Lower leg skin (tissue), 4 donors: ENCODE results near the gene SHROOM2. TPM values are rescaled to one million over a fixed set of nuclear protein-coding genes. Genes with fewer than 3 reads are reported as not detected.
A peak's percentile ranks its signal among the peaks of the same experiment; 100 is the strongest.

Experiments used
- DNase-seq, 2 donors: peaks; one replicate each; pipeline ENCODE4 v3.0.0-alpha.2; 2019; ENCODE audit warnings: low spot score in 2 of 2
- H3K4me3 ChIP-seq: fragments of 200-600 bp; sonication (generic); 2 replicates; pipeline ENCODE4 v1.5.1; 2017; ENCODE audit warnings: mild to moderate bottlenecking, low read depth; ENCODE audit not compliant: poor library complexity, severe bottlenecking
- CTCF ChIP-seq, 3 donors: fragments of 450-650 bp; IDR thresholded peaks; one replicate each; pipeline ENCODE4 v1.5.1; 2016; ENCODE audit warnings: antibody characterized with exemption in 3 of 3, mild to moderate bottlenecking in 3 of 3, moderate library complexity in 2 of 3
- POLR2A ChIP-seq, 2 donors: fragments of 450-650 bp; IDR thresholded peaks; one replicate each; pipeline ENCODE4 v1.6.1; 2016 to 2017; ENCODE audit warnings: antibody characterized with exemption in 2 of 2, mild to moderate bottlenecking in 1 of 2, moderate library complexity in 1 of 2
- WGBS, 2 donors: methylation state at CpG; one replicate each; pipeline ENCODE4 v1.1.5; 2018; 5-methylcytosine and 5-hydroxymethylcytosine counted together
- intact Hi-C: fragments of 100-400 bp; cut with DNase I; formaldehyde crosslinking; loops from one replicate; pipeline ENCODE4 v1.15.0; 2023; ENCODE audit warnings: low total_unique reads
- total RNA-seq, 4 donors: library from RNA; depleted of rRNA; stranded (reverse); fragments of >200 nt; gene quantifications; one replicate each; pipeline ENCODE4 v1.1.0, GENCODE V29; 2016

SHROOM2 gene
- total RNA-seq, 4 donors from 2014 or later: 7.4 to 9.6 (median 8.6) TPM

- H3K4me3 ChIP-seq: no peak overlapping the region
- no peak for DNase-seq
- 85 to 94% methylated on average over 2 of the region's 2 CpGs for WGBS, 2 donors
- TF ChIP-seq POLR2A (IDR thresholded peaks at IDR 0.05): no peak
- intact Hi-C loops: no loop called here
These were observed 167.2 kb downstream of the SHROOM2 start for GRCh38 chrX:9953396-9953795.

GRCh38 chrX:9955506-9955905, 169.3 kb downstream of the SHROOM2 start:
- 84 to 89% methylated on average over 6 of the region's 6 CpGs for WGBS, 2 donors
- no peak overlapping the region for H3K4me3 ChIP-seq
- intact Hi-C loops: no loop called here
- DNase-seq: no peak
- TF ChIP-seq CTCF (IDR thresholded peaks at IDR 0.05) (no peak), POLR2A (IDR thresholded peaks at IDR 0.05) (no peak)

GRCh38 chrX:9957743-9958142, 171.5 kb downstream of the SHROOM2 start:
- intact Hi-C loops: no loop called here
- no peak for DNase-seq
- H3K4me3 ChIP-seq: no peak overlapping the region
- no peak for TF ChIP-seq POLR2A (IDR thresholded peaks at IDR 0.05)
- TF ChIP-seq CTCF (IDR thresholded peaks at IDR 0.05): no peak
- 81 to 92% methylated on average over 9 of the region's 9 CpGs for WGBS, 2 donors

GRCh38 chrX:9958183-9958582, 172.0 kb downstream of the SHROOM2 start:
- DNase-seq: no peak
- intact Hi-C loops: no loop called here
- WGBS, 2 donors: 87 to 91% methylated on average over 5 of the region's 5 CpGs
- H3K4me3 ChIP-seq: no peak overlapping the region
- TF ChIP-seq CTCF (IDR thresholded peaks at IDR 0.05) (no peak), POLR2A (IDR thresholded peaks at IDR 0.05) (no peak)

- no peak for TF ChIP-seq POLR2A (IDR thresholded peaks at IDR 0.05)
- no peak for TF ChIP-seq CTCF (IDR thresholded peaks at IDR 0.05)
- intact Hi-C loops: no loop called here
- no peak overlapping the region for H3K4me3 ChIP-seq
- WGBS, 2 donors: 79 to 89% methylated on average over 5 of the region's 5 CpGs
- DNase-seq: no peak
These were observed 175.5 kb downstream of the SHROOM2 start for GRCh38 chrX:9961750-9962149.

GRCh38 chrX:9966775-9967408, 180.7 kb downstream of the SHROOM2 start, which contains the start of gene CLDN34:
TSS of gene CLDN34 (plus strand) at chrX:9967358. CDS start at chrX:9967358, 0 bp downstream.
- TF ChIP-seq POLR2A (IDR thresholded peaks at IDR 0.05) (no peak), CTCF (IDR thresholded peaks at IDR 0.05) (no peak)
- DNase-seq: peak in 1 of 2 donors; percentile 60
- intact Hi-C loops: no loop called here
- 88 to 94% methylated on average over 15 to 16 of the region's 16 CpGs for WGBS, 2 donors
- H3K4me3 ChIP-seq: no peak within 1 kb of the TSS
